ENCODE data around the gene GTF2A1L.

DNA sequence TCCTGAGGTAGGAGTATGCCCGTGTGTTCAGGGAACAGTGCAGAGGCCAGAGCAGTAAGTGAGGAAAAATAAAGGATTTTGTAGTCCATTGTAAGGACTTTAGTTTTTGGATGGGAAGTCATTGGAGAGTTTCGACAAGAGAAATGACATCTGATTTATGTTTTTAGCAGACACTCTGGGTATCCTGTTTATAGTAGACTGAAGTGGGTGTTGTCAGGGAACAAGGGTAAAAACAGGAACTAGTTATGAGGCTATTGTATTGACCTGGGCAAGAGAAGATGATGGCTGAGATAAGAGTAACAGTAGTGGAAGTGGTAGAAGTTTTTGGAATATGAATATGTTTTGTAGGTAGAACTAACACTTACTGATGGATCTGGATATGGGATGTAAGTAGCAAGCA lies 59.8 kb downstream of the GTF2A1L start:
- TF ChIP-seq, protein P1, sequence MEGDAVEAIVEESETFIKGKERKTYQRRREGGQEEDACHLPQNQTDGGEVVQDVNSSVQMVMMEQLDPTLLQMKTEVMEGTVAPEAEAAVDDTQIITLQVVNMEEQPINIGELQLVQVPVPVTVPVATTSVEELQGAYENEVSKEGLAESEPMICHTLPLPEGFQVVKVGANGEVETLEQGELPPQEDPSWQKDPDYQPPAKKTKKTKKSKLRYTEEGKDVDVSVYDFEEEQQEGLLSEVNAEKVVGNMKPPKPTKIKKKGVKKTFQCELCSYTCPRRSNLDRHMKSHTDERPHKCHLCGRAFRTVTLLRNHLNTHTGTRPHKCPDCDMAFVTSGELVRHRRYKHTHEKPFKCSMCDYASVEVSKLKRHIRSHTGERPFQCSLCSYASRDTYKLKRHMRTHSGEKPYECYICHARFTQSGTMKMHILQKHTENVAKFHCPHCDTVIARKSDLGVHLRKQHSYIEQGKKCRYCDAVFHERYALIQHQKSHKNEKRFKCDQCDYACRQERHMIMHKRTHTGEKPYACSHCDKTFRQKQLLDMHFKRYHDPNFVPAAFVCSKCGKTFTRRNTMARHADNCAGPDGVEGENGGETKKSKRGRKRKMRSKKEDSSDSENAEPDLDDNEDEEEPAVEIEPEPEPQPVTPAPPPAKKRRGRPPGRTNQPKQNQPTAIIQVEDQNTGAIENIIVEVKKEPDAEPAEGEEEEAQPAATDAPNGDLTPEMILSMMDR (IDR thresholded peaks at IDR 0.05), result no peak
- TF ChIP-seq POLR2A (IDR thresholded peaks at IDR 0.05), result no peak
